GM18505 (cell line): Measurements from ENCODE around the gene NHLRC1.

Experiments
- ATAC-seq: cut with Tn5 transposase; IDR thresholded peaks from one replicate; pipeline ENCODE4 v1.9.1; 2021; ENCODE audit not compliant: unreplicated experiment
- POLR2A ChIP-seq: IDR thresholded peaks from 4 replicates; pipeline ENCODE4 v1.6.1; 2011; ENCODE audit warnings: borderline replicate concordance; ENCODE audit not compliant: insufficient read depth, insufficient read length; ENCODE audit errors: extremely low read depth

Gene NHLRC1

GRCh38 chr6:18087396-18088165 is 34.9 kb downstream of the NHLRC1 start:
- ATAC-seq: no peak
- no peak for TF ChIP-seq POLR2A

- ATAC-seq: no peak
Measured at GRCh38 chr6:18081025-18081668, 41.3 kb downstream of the NHLRC1 start.

DNA sequence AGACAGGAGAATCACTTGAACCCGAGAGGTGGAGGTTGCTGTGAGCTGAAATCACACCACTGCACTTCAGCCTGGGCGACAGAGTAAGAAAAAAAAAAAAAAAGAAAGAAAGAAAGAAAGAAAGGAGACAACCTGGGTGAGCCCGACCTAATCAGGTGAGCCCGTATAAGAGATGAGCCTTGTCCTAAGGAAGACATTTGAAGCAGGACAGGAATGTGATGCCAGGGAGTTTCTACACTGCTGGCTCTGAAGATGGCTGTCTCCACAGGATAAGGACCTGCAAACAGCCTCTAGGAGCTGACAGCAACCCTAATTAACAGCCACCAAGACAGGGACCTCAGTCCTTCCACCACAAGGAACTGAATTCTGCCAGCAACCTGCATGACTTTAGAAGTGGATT is 41.9 kb downstream of the NHLRC1 start:
- no peak for TF ChIP-seq POLR2A
- no peak for ATAC-seq

More at GRCh38 chr6:18081025-18081668, 41.3 kb downstream of the NHLRC1 start:
- no peak for TF ChIP-seq POLR2A

GRCh38 chr6:18078866-18079265 is 43.6 kb downstream of the NHLRC1 start:
- no peak for ATAC-seq
- no peak for TF ChIP-seq POLR2A

DNA sequence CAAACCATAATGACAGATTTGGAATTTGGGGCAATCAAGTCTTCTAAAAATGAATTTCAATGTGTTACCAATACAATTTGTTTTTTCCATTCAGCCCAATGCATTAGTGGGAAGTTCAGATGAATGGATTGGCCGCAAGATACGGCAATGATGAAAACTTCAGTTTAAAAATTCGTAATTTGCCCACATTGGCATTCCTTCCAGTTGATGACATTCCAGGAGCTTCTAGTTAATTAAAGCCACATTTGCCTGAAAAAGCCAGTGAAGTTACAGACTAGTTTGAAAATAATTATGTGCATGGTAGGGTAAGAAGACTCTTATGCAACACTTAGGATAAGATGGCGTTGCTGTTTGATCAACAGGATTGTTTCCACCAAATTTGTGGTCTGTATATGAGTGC is 46.2 kb downstream of the NHLRC1 start:
- no peak for TF ChIP-seq POLR2A
- ATAC-seq: no peak

DNA sequence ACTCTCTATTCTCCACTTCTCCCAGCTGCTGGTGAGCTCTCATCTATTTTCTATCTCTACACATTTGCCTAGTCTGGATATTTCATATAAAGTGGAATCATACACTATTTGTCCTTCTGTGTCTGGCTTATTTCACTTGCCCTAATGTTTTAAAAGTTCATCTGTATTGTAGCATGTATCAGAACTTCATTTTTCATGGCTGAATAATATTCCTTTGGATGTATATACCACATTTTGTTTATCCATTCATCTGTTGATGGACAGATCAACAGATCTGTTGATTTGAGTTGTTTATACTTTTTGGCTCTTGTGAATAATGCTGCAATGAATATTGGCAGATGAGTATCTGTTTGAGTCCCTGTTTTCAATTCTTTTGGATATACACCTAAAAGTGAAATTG is 49.6 kb downstream of the NHLRC1 start:
- ATAC-seq: no peak
- no peak for TF ChIP-seq POLR2A

GRCh38 chr6:18070486-18070885 is 52.0 kb downstream of the NHLRC1 start:
- no peak for ATAC-seq
- no peak for TF ChIP-seq POLR2A
